ENCODE results near the gene SLC25A17.
"Not testable (repeated sequence)": the region's sequence is repeated elsewhere in the genome, so short reads cannot be mapped to it uniquely, and the experiment has no call there.

Gene SLC25A17

GRCh38 chr22:40853961-40854360, 34.8 kb upstream of the SLC25A17 start:
- ATAC-seq (ENCODE audit: low read depth), result no peak
- no peaks in the 10 kb centered on the region for H3K9me3 ChIP-seq (ENCODE audit: severe bottlenecking)
- no peak for DNase-seq (ENCODE audit: low spot score)
- H3K27ac ChIP-seq (ENCODE audit: poor library complexity, severe bottlenecking), result peak overlapping the region; percentile 78
- H3K4me3 ChIP-seq (ENCODE audit: severe bottlenecking), result no peak overlapping the region
- TF ChIP-seq CTCF (IDR thresholded peaks at IDR 0.05; ENCODE audit: poor library complexity, severe bottlenecking), result no peak
- peaks cover 23% of the 10 kb centered on the region for H3K36me3 ChIP-seq (ENCODE audit: low read depth)
- H3K4me1 ChIP-seq (ENCODE audit: insufficient read depth, poor library complexity, severe bottlenecking), result peaks cover 18% of the 10 kb centered on the region
- no peaks in the 10 kb centered on the region for H3K27me3 ChIP-seq (ENCODE audit: insufficient read depth, poor library complexity, severe bottlenecking)

- Histone ChIP-seq H3K4me1 (ENCODE audit: insufficient read depth, poor library complexity, severe bottlenecking) (peaks cover 18% of the 10 kb centered on the region), H3K36me3 (ENCODE audit: low read depth) (peaks cover 28% of the 10 kb centered on the region), H3K27me3 (ENCODE audit: insufficient read depth, poor library complexity, severe bottlenecking) (no peaks in the 10 kb centered on the region), H3K27ac (ENCODE audit: poor library complexity, severe bottlenecking) (no peak overlapping the region), H3K4me3 (ENCODE audit: severe bottlenecking) (no peak overlapping the region), H3K9me3 (ENCODE audit: severe bottlenecking) (no peaks in the 10 kb centered on the region)
- no peak for ATAC-seq (ENCODE audit: low read depth)
- DNase-seq (ENCODE audit: low spot score), result no peak
- no peak for TF ChIP-seq CTCF (IDR thresholded peaks at IDR 0.05; ENCODE audit: poor library complexity, severe bottlenecking)
Observed at GRCh38 chr22:40853333-40853732, 34.2 kb upstream of the SLC25A17 start.

GRCh38 chr22:40845816-40846215, 26.7 kb upstream of the SLC25A17 start:
- peaks cover 90% of the 10 kb centered on the region for H3K36me3 ChIP-seq (ENCODE audit: low read depth)

GRCh38 chr22:40844951-40845350, 25.8 kb upstream of the SLC25A17 start:
- peaks cover 18% of the 10 kb centered on the region for H3K4me1 ChIP-seq (ENCODE audit: insufficient read depth, poor library complexity, severe bottlenecking)
- H3K27me3 ChIP-seq (ENCODE audit: insufficient read depth, poor library complexity, severe bottlenecking), result no peaks in the 10 kb centered on the region
- no peaks in the 10 kb centered on the region for H3K9me3 ChIP-seq (ENCODE audit: severe bottlenecking)
- peaks cover 90% of the 10 kb centered on the region for H3K36me3 ChIP-seq (ENCODE audit: low read depth)
- TF ChIP-seq CTCF (IDR thresholded peaks at IDR 0.05; ENCODE audit: poor library complexity, severe bottlenecking), result no peak
- no peak overlapping the region for H3K4me3 ChIP-seq (ENCODE audit: severe bottlenecking)
- ATAC-seq (ENCODE audit: low read depth) (no peak), DNase-seq (ENCODE audit: low spot score) (no peak)
- no peak overlapping the region for H3K27ac ChIP-seq (ENCODE audit: poor library complexity, severe bottlenecking)

More at GRCh38 chr22:40845816-40846215, 26.7 kb upstream of the SLC25A17 start:
- H3K4me3 ChIP-seq (ENCODE audit: severe bottlenecking); ATAC-seq (ENCODE audit: low read depth); H3K9me3 ChIP-seq (ENCODE audit: severe bottlenecking); DNase-seq (ENCODE audit: low spot score); H3K27ac ChIP-seq (ENCODE audit: poor library complexity, severe bottlenecking); H3K27me3 ChIP-seq (ENCODE audit: insufficient read depth, poor library complexity, severe bottlenecking): not testable (repeated sequence)
- peaks cover 18% of the 10 kb centered on the region for H3K4me1 ChIP-seq (ENCODE audit: insufficient read depth, poor library complexity, severe bottlenecking)

- peaks cover 13% of the 10 kb centered on the region for H3K4me1 ChIP-seq (ENCODE audit: insufficient read depth, poor library complexity, severe bottlenecking)
- no peak overlapping the region for H3K27ac ChIP-seq (ENCODE audit: poor library complexity, severe bottlenecking)
- H3K9me3 ChIP-seq (ENCODE audit: severe bottlenecking), result no peaks in the 10 kb centered on the region
- TF ChIP-seq CTCF (IDR thresholded peaks at IDR 0.05; ENCODE audit: poor library complexity, severe bottlenecking), result no peak
- no peak for DNase-seq (ENCODE audit: low spot score)
- peaks cover 86% of the 10 kb centered on the region for H3K36me3 ChIP-seq (ENCODE audit: low read depth)
- H3K27me3 ChIP-seq (ENCODE audit: insufficient read depth, poor library complexity, severe bottlenecking), result no peaks in the 10 kb centered on the region
- no peak overlapping the region for H3K4me3 ChIP-seq (ENCODE audit: severe bottlenecking)
- no peak for ATAC-seq (ENCODE audit: low read depth)
Observed at GRCh38 chr22:40838486-40838885, 19.3 kb upstream of the SLC25A17 start.

Measured in RWPE2 (cell line).